Right lung (tissue), 5 donors: ENCODE results near the gene SLC38A3. TPM values are rescaled to one million over a fixed set of nuclear protein-coding genes. Genes with fewer than 3 reads are reported as not detected.

Source experiments
- DNase-seq, 2 donors: peaks; one replicate each; pipeline ENCODE4 v3.0.0-alpha.2; 2013
- polyA plus RNA-seq, 5 donors: library from polyadenylated mRNA; unstranded; fragments of 120-200 nt; gene quantifications; one replicate each; pipeline versions ENCODE4 v1.2.1 to v1.2.3, GENCODE V29; 2013; ENCODE audit warnings: inconsistent platforms in 1 of 5, low replicate concordance in 1 of 5; ENCODE audit not compliant: insufficient read length in 5 of 5, insufficient read depth in 1 of 5

Gene SLC38A3
- polyA plus RNA-seq, 5 donors = 5.3 to 10.0 (median 7.9) TPM

- no peak for DNase-seq
Measured at GRCh38 chr3:50190936-50191660, 14.0 kb upstream of the SLC38A3 start, which contains the start of gene GNAT1. TSS of gene GNAT1 (plus strand) at chr3:50191610. CDS start at chr3:50191726, 116 bp downstream.

GRCh38 chr3:50192124-50192523 lies 12.9 kb upstream of the SLC38A3 start:
- no peak for DNase-seq

- peak in 1 of 2 donors; percentile 67 for DNase-seq
Measured at GRCh38 chr3:50192689-50193141, 12.4 kb upstream of the SLC38A3 start.

GRCh38 chr3:50193286-50193685 lies 11.8 kb upstream of the SLC38A3 start:
- DNase-seq = no peak

- no peak for DNase-seq
Measured at GRCh38 chr3:50193746-50194127, 11.3 kb upstream of the SLC38A3 start.

- DNase-seq = peak; percentile 45 to 51
Measured at GRCh38 chr3:50194128-50194902, 10.8 kb upstream of the SLC38A3 start.

GRCh38 chr3:50194903-50195500 lies 10.1 kb upstream of the SLC38A3 start:
- DNase-seq = no peak

GRCh38 chr3:50195501-50196252 lies 9.4 kb upstream of the SLC38A3 start:
- no peak for DNase-seq

- DNase-seq = no peak
Measured at GRCh38 chr3:50196253-50196801, 8.7 kb upstream of the SLC38A3 start.

GRCh38 chr3:50201573-50202315 lies 3.3 kb upstream of the SLC38A3 start:
- DNase-seq = no peak

- DNase-seq = no peak
Measured at GRCh38 chr3:50202353-50203112, 2.5 kb upstream of the SLC38A3 start.

- no peak for DNase-seq
Measured at GRCh38 chr3:50203113-50203808, 1.8 kb upstream of the SLC38A3 start.

GRCh38 chr3:50203809-50204803 lies 965 bp upstream of the SLC38A3 start:
- no peak for DNase-seq

GRCh38 chr3:50205413-50206276 lies 574 bp downstream of the SLC38A3 start:
- DNase-seq = no peak

- DNase-seq = no peak
Measured at GRCh38 chr3:50207359-50208042, 2.4 kb downstream of the SLC38A3 start.

- no peak for DNase-seq
Measured at GRCh38 chr3:50208677-50209344, 3.7 kb downstream of the SLC38A3 start.
